ENCODE results near the gene HMCES. TPM values are rescaled to one million over a fixed set of nuclear protein-coding genes. Genes with fewer than 3 reads are reported as not detected.

Gene HMCES
- 11.8 and 19.5 TPM in 2 replicates for total RNA-seq

DNA sequence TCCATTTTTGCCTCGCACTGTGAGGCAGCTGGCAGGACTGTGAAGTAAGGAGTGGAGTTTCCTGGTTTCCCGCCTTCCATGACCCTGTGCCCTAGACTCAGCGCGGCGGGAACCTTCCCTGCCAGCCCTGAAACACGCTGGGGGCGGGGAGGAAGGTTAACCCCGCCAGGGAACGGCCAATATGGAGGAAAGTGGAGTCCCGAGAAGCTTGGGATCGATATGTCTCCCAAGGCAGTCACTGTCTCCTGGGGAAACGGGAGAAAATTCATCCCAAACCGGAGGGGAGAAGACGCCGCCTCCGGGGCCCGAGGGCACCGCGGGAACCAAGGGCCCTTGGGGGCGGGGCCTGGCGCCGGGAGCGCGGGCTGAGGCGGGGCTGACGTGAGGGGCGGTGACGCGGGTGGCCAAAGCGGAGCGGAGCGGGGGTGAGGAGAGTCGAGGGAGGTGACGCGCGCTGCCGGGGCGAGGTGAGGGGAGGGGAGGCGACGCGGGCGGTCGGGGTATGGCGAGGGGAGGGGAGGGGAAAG lies at the start of gene HMCES:
Gene HMCES, plus strand, starts transcription at position 432 of the 527 bp plus-strand sequence. CDS start 863 bp downstream, outside the sequence.

DNA sequence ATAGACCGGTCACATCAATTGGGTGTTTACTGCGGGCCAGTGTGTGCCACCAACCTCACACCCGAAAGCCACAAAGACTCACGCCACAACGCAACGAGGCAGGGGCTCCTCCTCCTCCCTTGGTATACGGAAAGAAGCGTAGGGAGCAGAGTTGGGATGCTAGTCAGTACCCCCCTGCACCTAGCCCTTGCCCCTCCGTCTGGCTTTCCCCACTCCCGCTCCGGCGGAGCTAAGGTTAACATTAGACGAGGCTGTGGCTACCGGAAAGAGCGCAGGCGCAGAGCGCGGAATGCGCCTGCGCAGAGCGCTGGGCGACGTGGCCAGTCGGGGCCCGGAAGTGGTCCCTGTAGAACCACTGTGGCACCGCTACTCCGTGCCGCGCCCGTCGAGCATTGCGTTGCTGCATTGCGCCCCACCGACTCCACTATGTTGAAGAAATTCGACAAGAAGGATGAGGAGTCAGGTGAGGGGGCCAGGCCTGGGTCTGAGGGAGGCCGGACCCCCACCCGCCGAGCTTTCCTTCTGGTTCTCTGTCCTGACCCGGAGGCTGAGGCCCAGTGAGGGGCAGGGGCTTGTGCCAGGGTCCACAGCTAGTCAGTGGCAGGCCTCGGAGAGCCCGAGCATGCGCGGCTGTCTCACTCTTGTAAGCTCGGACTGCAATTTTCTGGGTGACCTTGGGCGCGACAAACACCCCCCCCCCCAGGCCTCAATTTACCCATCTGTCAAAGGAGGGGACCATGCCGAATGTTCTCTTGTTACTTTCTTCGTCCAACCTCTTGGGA lies 29.2 kb upstream of the HMCES start, which contains the start of gene COPG1:
Gene COPG1, plus strand, starts transcription at position 323 of the 782 bp plus-strand sequence. Its CDS starts 104 bp downstream, at position 427.

Small RNA genes lying within 50 kb of the gene (small RNA-seq; reads per million reads assigned to genes)
- gene MIR6826: 0.11 reads per million

Other genes starting within 250 kb of the HMCES start
- not detected in 2 replicates for gene GP9, start 218.1 kb upstream of the HMCES start, total RNA-seq
- 5.1 and 8.4 TPM in 2 replicates for gene RAB43, start 157.1 kb upstream of the HMCES start, total RNA-seq
- gene ISY1, start 117.8 kb upstream of the HMCES start, total RNA-seq: 22.8 and 31.5 TPM in 2 replicates
- gene CNBP, start 95.0 kb upstream of the HMCES start, total RNA-seq: 217 and 230 TPM in 2 replicates
- gene COPG1, start 29.3 kb upstream of the HMCES start, total RNA-seq: 253 and 336 TPM in 2 replicates
- under 0.01 TPM in 1 of 2 replicates, not detected in the other for gene EFCAB12, start 149.8 kb downstream of the HMCES start, total RNA-seq
- 22.4 and 23.5 TPM in 2 replicates for gene MBD4, start 161.1 kb downstream of the HMCES start, total RNA-seq
- gene IFT122, start 161.4 kb downstream of the HMCES start, total RNA-seq: 19.9 and 22.4 TPM in 2 replicates
- not detected in 2 replicates for gene RHO, start 249.8 kb downstream of the HMCES start, total RNA-seq